ENCODE results near the gene C6orf52.

GRCh38 chr6:10659699-10660348 is 34.6 kb downstream of the C6orf52 start:
- TF ChIP-seq GATA3 (IDR thresholded peaks at IDR 0.05; ENCODE audit: low read depth, low read length), result no peak
- TF ChIP-seq GATA2 (IDR thresholded peaks at IDR 0.05; ENCODE audit: low read depth, low read length), result no peak

All from SH-SY5Y (cell line).